GM19025 (cell line): Measurements from ENCODE around the gene NAT8.
"Not testable (repeated sequence)": the region's sequence is repeated elsewhere in the genome, so short reads cannot be mapped to it uniquely, and the experiment has no call there.

Experiments
- ATAC-seq: cut with Tn5 transposase; IDR thresholded peaks from one replicate; pipeline ENCODE4 v1.9.1; 2021; ENCODE audit warnings: mild to moderate bottlenecking, low read depth, moderate library complexity; ENCODE audit not compliant: unreplicated experiment

The NAT8 gene

GRCh38 chr2:73642338-73643018, at the start of gene NAT8:
Gene NAT8 (minus strand): TSS chr2:73642422. CDS start chr2:73641628, 794 bp downstream.
- no peak for ATAC-seq

GRCh38 chr2:73690372-73691088, 48.3 kb upstream of the NAT8 start:
- ATAC-seq, result not testable (repeated sequence)

GRCh38 chr2:73688494-73688893, 46.3 kb upstream of the NAT8 start:
- not testable (repeated sequence) for ATAC-seq

GRCh38 chr2:73685764-73686438, 43.7 kb upstream of the NAT8 start:
- no peak for ATAC-seq

GRCh38 chr2:73684905-73685304, 42.7 kb upstream of the NAT8 start:
- not testable (repeated sequence) for ATAC-seq

GRCh38 chr2:73684325-73684724, 42.1 kb upstream of the NAT8 start:
- ATAC-seq, result not testable (repeated sequence)

GRCh38 chr2:73679951-73680571, 37.8 kb upstream of the NAT8 start:
- ATAC-seq, result not testable (repeated sequence)

- ATAC-seq, result not testable (repeated sequence)
Observed at GRCh38 chr2:73679237-73679636, 37.0 kb upstream of the NAT8 start.

GRCh38 chr2:73678008-73678407, 35.8 kb upstream of the NAT8 start:
- not testable (repeated sequence) for ATAC-seq

- ATAC-seq, result not testable (repeated sequence)
Observed at GRCh38 chr2:73676211-73676610, 34.0 kb upstream of the NAT8 start.

- not testable (repeated sequence) for ATAC-seq
Observed at GRCh38 chr2:73674696-73675157, 32.5 kb upstream of the NAT8 start.

- ATAC-seq, result not testable (repeated sequence)
Observed at GRCh38 chr2:73669976-73670375, 27.8 kb upstream of the NAT8 start.

- not testable (repeated sequence) for ATAC-seq
Observed at GRCh38 chr2:73667239-73667638, 25.0 kb upstream of the NAT8 start.

- no peak for ATAC-seq
Observed at GRCh38 chr2:73654175-73654574, 12.0 kb upstream of the NAT8 start.

- ATAC-seq, result no peak
Observed at GRCh38 chr2:73652348-73652747, 10.1 kb upstream of the NAT8 start.

GRCh38 chr2:73651591-73652230, 9.5 kb upstream of the NAT8 start:
- ATAC-seq, result no peak

GRCh38 chr2:73647690-73648089, 5.5 kb upstream of the NAT8 start:
- ATAC-seq, result not testable (repeated sequence)

GRCh38 chr2:73641767-73642062, 507 bp downstream of the NAT8 start:
- ATAC-seq, result no peak

GRCh38 chr2:73640946-73641766, 1.1 kb downstream of the NAT8 start:
- ATAC-seq, result no peak

- no peak for ATAC-seq
Observed at GRCh38 chr2:73640511-73640911, 1.7 kb downstream of the NAT8 start.
